ENCODE data around the gene TAF5.

DNA sequence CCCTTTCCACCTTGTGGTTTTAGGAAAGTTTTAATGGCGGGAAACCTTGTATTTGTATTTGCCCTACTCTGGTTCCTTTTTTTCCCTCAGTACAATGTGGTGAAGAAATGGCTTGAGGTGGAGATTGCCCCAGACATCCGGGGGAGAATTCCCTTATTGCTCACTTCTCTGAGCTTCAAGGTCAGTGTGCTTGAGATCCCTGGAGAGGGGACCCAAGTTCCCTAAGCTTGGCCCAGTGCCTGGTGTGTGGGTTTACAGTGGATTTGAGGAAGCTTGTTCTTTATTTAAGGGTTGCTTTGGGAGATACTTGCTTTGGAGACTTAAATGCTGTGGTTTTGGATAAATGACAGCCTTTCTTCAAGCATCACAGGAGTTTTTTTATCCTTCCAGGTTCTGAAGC lies 66.1 kb downstream of the TAF5 start:
- no peak for TF ChIP-seq CTCF (IDR thresholded peaks at IDR 0.05)
- TF ChIP-seq ZFX (IDR thresholded peaks at IDR 0.05; ENCODE audit: borderline replicate concordance): no peak

Data from 22Rv1 (cell line).